Upper lobe of left lung (tissue), 6 donors: Measurements from ENCODE around the gene KAT7. TPM values are rescaled to one million over a fixed set of nuclear protein-coding genes. Genes with fewer than 3 reads are reported as not detected.

Experiments
- ATAC-seq, 2 donors: fragments of 200-7000 bp; cut with Tn5 transposase; one replicate each; pipeline ENCODE4 v1.9.1; 2022; ENCODE audit warnings: mild to moderate bottlenecking in 2 of 2, moderate library complexity in 2 of 2; ENCODE audit not compliant: low FRiP score in 2 of 2
- DNase-seq, 2 donors: peaks; one replicate each; pipeline ENCODE4 v3.0.0-alpha.2; 2019 to 2020
- H3K27ac ChIP-seq, 4 donors: fragments of 200-600 bp; sonication (generic); one replicate each; pipeline ENCODE4 v1.5.1; 2016 to 2019
- H3K27me3 ChIP-seq, 4 donors: fragments of 200-600 bp; sonication (generic); one replicate each; pipeline ENCODE4 v1.5.1; 2017 to 2019
- H3K36me3 ChIP-seq, 4 donors: fragments of 200-600 bp; sonication (generic); one replicate each; pipeline ENCODE4 v1.5.1; 2016 to 2019
- H3K4me1 ChIP-seq, 4 donors: fragments of 200-600 bp; sonication (generic); one replicate each; pipeline ENCODE4 v1.5.1; 2018 to 2019
- H3K4me3 ChIP-seq, 4 donors: fragments of 200-600 bp; sonication (generic); one replicate each; pipeline ENCODE4 v1.5.1; 2017 to 2019; ENCODE audit warnings: mild to moderate bottlenecking in 2 of 4, moderate library complexity in 1 of 4
- H3K9me3 ChIP-seq, 4 donors: fragments of 200-600 bp; sonication (generic); one replicate each; pipeline ENCODE4 v1.5.1; 2018 to 2019
- EP300 ChIP-seq, 4 donors: sonication (generic); formaldehyde crosslinking; IDR thresholded peaks; one replicate each; pipeline ENCODE4 v1.5.1; 2017; ENCODE audit warnings: antibody characterized with exemption in 4 of 4, control low read depth in 2 of 4
- POLR2A ChIP-seq, 4 donors: fragments of 450-650 bp; IDR thresholded peaks; one replicate each; pipeline ENCODE4 v1.5.1; 2016 to 2017; ENCODE audit warnings: antibody characterized with exemption in 4 of 4, mild to moderate bottlenecking in 2 of 4
- POLR2AphosphoS5 ChIP-seq, 2 donors: sonication (generic); formaldehyde crosslinking; IDR thresholded peaks; one replicate each; pipeline ENCODE4 v1.5.1; 2017; ENCODE audit warnings: antibody characterized with exemption in 2 of 2
- WGBS, 2 donors: methylation state at CpG; one replicate each; pipeline ENCODE4 v1.1.5; 2017 to 2018; 5-methylcytosine and 5-hydroxymethylcytosine counted together
- total RNA-seq, 6 donors: library from RNA; depleted of rRNA in 4 of 6; stranded (reverse); fragments of >200 nt in 4 of 6; gene quantifications; one replicate each; pipeline versions ENCODE4 v1.1.0 to v1.2.1, GENCODE V29; 2016 to 2021
- TF ChIP-seq, protein P1 (sequence below), 6 experiments: fragments of 450-650 bp in 4 of 6; fragments of 200-600 bp in 2 of 6; sonication (generic) in 2 of 6; IDR thresholded peaks; one replicate each; pipeline ENCODE4 v1.5.1; 2016 to 2019; ENCODE audit warnings: antibody characterized with exemption in 6 of 6
- donor health status: DM: no; HTN: no; CAD: no; lungs with moderate emphysema.
- donor health status: DM: no; HTN: yes; CAD: no; lungs with severe emphysema.

KAT7 gene
- total RNA-seq, 6 donors from 2014 or later, result 30.1 to 57.4 (median 49.8) TPM

DNA sequence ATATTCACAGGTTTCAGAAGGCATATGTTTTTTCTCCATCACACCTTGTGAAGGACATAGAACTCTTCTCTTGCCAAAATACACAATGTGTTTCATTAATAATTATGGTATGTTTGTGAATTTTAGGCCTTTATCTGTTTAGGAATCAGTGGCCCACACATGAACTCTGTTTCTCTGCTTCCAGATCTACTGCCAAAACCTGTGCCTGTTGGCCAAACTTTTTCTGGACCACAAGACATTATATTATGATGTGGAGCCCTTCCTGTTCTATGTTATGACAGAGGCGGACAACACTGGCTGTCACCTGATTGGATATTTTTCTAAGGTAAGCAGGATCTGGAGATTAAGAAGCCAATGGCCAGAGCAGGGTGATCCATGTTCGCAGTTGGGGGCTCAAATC is 33.0 kb downstream of the KAT7 start:
- Histone ChIP-seq H3K27me3 (no peaks in the 10 kb centered on the region), H3K27ac (no peak overlapping the region), H3K36me3 (peaks cover 32 to 94% (median 76%) of the 10 kb centered on the region in 4 donors), H3K4me1 (peaks cover 12 to 27% (median 22%) of the 10 kb centered on the region in 4 donors), H3K4me3 (no peak overlapping the region), H3K9me3 (no peaks in the 10 kb centered on the region)
- TF ChIP-seq POLR2A (IDR thresholded peaks at IDR 0.05), result no peak
- no peak for TF ChIP-seq POLR2AphosphoS5 (IDR thresholded peaks at IDR 0.05)
- TF ChIP-seq, protein P1, sequence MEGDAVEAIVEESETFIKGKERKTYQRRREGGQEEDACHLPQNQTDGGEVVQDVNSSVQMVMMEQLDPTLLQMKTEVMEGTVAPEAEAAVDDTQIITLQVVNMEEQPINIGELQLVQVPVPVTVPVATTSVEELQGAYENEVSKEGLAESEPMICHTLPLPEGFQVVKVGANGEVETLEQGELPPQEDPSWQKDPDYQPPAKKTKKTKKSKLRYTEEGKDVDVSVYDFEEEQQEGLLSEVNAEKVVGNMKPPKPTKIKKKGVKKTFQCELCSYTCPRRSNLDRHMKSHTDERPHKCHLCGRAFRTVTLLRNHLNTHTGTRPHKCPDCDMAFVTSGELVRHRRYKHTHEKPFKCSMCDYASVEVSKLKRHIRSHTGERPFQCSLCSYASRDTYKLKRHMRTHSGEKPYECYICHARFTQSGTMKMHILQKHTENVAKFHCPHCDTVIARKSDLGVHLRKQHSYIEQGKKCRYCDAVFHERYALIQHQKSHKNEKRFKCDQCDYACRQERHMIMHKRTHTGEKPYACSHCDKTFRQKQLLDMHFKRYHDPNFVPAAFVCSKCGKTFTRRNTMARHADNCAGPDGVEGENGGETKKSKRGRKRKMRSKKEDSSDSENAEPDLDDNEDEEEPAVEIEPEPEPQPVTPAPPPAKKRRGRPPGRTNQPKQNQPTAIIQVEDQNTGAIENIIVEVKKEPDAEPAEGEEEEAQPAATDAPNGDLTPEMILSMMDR (IDR thresholded peaks at IDR 0.05), result no peak
- no peak for TF ChIP-seq EP300 (IDR thresholded peaks at IDR 0.05)
- ATAC-seq (no peak), DNase-seq (no peak)
- WGBS, 2 donors, result 83 to 90% methylated on average over 2 of the region's 2 CpGs

DNA sequence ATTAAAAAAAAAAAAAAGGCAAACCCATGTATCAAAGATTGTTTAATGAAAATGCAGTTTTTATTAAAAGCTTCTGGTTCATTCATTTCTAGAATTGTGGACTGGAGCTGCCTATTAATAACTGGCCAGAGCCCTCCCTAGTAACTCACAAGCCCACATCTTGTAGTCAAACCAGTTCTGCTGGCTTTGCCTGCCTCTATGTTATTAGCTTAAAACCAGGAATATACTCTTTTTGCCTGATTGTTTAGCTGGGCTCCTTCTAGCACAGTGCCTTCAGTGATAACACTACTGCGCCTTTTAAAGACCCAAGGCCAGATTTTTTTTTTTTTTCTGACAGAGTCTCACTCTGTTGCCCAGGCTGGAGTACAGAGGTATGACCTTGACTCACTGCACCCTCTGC is 33.4 kb downstream of the KAT7 start:
- peak overlapping the region in 1 of 4 donors; percentile 38 for H3K27ac ChIP-seq
- 71 to 81% methylated on average over 1 of the region's 1 CpG for WGBS, 2 donors
- H3K9me3 ChIP-seq, result no peaks in the 10 kb centered on the region
- peaks cover 36 to 94% (median 77%) of the 10 kb centered on the region in 4 donors for H3K36me3 ChIP-seq
- ATAC-seq, result no peak
- no peaks in the 10 kb centered on the region for H3K27me3 ChIP-seq
- peak in 1 of 2 donors; percentile 62 for DNase-seq
- H3K4me1 ChIP-seq, result peaks cover 12 to 24% (median 20%) of the 10 kb centered on the region in 4 donors
- H3K4me3 ChIP-seq, result no peak overlapping the region
- TF ChIP-seq POLR2AphosphoS5 (IDR thresholded peaks at IDR 0.05) (no peak), EP300 (IDR thresholded peaks at IDR 0.05) (no peak), POLR2A (IDR thresholded peaks at IDR 0.05) (no peak)
- TF ChIP-seq, protein P1 (IDR thresholded peaks at IDR 0.05), result no peak

DNA sequence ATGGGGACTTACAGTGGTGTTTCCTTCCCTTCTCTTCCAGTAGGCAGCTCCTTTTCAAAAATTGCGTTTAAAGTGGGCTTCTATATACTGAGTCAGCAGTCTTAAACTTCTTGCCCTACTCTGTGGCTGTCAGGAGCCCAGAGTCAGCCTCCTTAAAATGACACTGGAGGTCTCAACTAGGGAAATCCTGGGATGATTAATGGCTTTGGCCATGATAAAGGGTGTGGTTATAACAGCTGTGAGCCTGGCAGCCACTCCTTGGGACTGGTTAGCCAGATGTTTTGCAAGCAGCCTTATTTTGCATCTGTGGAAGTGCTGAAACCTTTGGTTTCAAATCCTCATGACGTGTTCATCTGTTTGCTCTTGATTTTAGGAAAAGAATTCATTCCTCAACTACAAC is 34.3 kb downstream of the KAT7 start:
- Histone ChIP-seq H3K27me3 (no peaks in the 10 kb centered on the region), H3K27ac (no peak overlapping the region)
- ATAC-seq, result peak in 1 of 2 donors; percentile 92

DNA sequence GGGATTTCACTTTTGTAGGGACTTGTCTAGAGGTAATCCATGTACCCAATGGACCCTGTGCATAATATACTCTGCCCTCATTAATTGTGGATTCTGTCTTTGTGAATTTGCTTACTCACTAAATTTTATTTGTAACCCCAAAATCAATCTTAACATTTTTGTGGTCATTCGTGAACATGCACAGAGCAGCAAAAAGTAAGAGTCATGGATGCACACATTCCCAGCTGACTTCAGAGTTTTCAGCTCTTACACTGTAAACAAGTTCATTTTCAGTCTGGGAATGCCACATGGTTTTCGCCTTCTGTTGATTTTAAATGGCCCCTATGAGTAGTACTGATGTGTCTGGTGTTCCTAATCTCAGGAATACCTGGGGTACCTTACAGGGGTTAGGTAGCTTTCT is 35.1 kb downstream of the KAT7 start:
- H3K27me3 ChIP-seq, result no peaks in the 10 kb centered on the region
- 90 to 97% methylated on average over 2 of the region's 2 CpGs for WGBS, 2 donors

More for the DNA sequence above, 34.3 kb downstream of the KAT7 start:
- no peak for DNase-seq
- no peaks in the 10 kb centered on the region for H3K9me3 ChIP-seq
- 66 to 71% methylated on average over 2 of the region's 2 CpGs for WGBS, 2 donors
- TF ChIP-seq, protein P1 (IDR thresholded peaks at IDR 0.05), result no peak
- no peak for TF ChIP-seq EP300 (IDR thresholded peaks at IDR 0.05)
- no peak for TF ChIP-seq POLR2A (IDR thresholded peaks at IDR 0.05)
- no peak for TF ChIP-seq POLR2AphosphoS5 (IDR thresholded peaks at IDR 0.05)
- peaks cover 12 to 24% (median 19%) of the 10 kb centered on the region in 4 donors for H3K4me1 ChIP-seq
- peaks cover 40 to 94% (median 80%) of the 10 kb centered on the region in 4 donors for H3K36me3 ChIP-seq
- H3K4me3 ChIP-seq, result no peak overlapping the region

More for the DNA sequence above, 35.1 kb downstream of the KAT7 start:
- ATAC-seq (no peak), DNase-seq (no peak)
- Histone ChIP-seq H3K9me3 (no peaks in the 10 kb centered on the region), H3K4me1 (peaks cover 8 to 24% (median 19%) of the 10 kb centered on the region in 4 donors), H3K27ac (no peak overlapping the region), H3K36me3 (peaks cover 36 to 94% (median 72%) of the 10 kb centered on the region in 4 donors), H3K4me3 (no peak overlapping the region)
- TF ChIP-seq POLR2A (IDR thresholded peaks at IDR 0.05), result no peak
- TF ChIP-seq EP300 (IDR thresholded peaks at IDR 0.05), result no peak
- TF ChIP-seq, protein P1 (IDR thresholded peaks at IDR 0.05), result no peak
- no peak for TF ChIP-seq POLR2AphosphoS5 (IDR thresholded peaks at IDR 0.05)
